Immature natural killer cell (primary cell): ENCODE measurements around the gene NEURL1B. TPM values are rescaled to one million over a fixed set of nuclear protein-coding genes. Genes with fewer than 3 reads are reported as not detected.

Experiments used
- DNase-seq, 3 donors: peaks; one replicate each; pipeline ENCODE4 v3.0.0; 2022; ENCODE audit warnings: mixed read lengths in 1 of 3
- H3K27ac Mint-ChIP-seq, 6 donors: one replicate each; pipeline ENCODE4 v1.8.0; 2020; ENCODE audit warnings: mixed read lengths in 6 of 6, mild to moderate bottlenecking in 5 of 6, inconsistent platforms in 4 of 6, moderate library complexity in 3 of 6
- H3K27me3 Mint-ChIP-seq, 3 donors: one replicate each; pipeline ENCODE4 v1.8.0; 2020 to 2021; ENCODE audit warnings: low read depth in 3 of 3, mild to moderate bottlenecking in 3 of 3, mixed read lengths in 3 of 3, moderate library complexity in 3 of 3, inconsistent platforms in 1 of 3
- H3K36me3 Mint-ChIP-seq, 3 donors: one replicate each; pipeline ENCODE4 v1.8.0; 2020; ENCODE audit warnings: mixed read lengths in 3 of 3, inconsistent platforms in 2 of 3, mild to moderate bottlenecking in 2 of 3
- H3K4me1 Mint-ChIP-seq, 2 donors: one replicate each; pipeline ENCODE4 v1.8.0; 2020; ENCODE audit warnings: inconsistent platforms in 2 of 2, mild to moderate bottlenecking in 2 of 2, mixed read lengths in 2 of 2, moderate library complexity in 1 of 2
- H3K4me3 Mint-ChIP-seq, 5 donors: one replicate each; pipeline ENCODE4 v1.8.0; 2020; ENCODE audit warnings: mild to moderate bottlenecking in 5 of 5, mixed read lengths in 5 of 5, inconsistent platforms in 3 of 5, moderate library complexity in 3 of 5
- H3K9me3 Mint-ChIP-seq, 6 donors: one replicate each; pipeline ENCODE4 v1.8.0; 2020; ENCODE audit warnings: mild to moderate bottlenecking in 6 of 6, mixed read lengths in 6 of 6, inconsistent platforms in 4 of 6, moderate library complexity in 3 of 6
- polyA plus RNA-seq, 3 donors: library from polyadenylated mRNA; unstranded; fragments of 300-500 nt; fragmentation: Illumina TruSeq; gene quantifications; one replicate each; pipeline ENCODE4 v1.2.3, GENCODE V29; 2021

The NEURL1B gene
- polyA plus RNA-seq, 3 donors from 2014 or later, result 0.09 TPM; not detected in 2

DNA sequence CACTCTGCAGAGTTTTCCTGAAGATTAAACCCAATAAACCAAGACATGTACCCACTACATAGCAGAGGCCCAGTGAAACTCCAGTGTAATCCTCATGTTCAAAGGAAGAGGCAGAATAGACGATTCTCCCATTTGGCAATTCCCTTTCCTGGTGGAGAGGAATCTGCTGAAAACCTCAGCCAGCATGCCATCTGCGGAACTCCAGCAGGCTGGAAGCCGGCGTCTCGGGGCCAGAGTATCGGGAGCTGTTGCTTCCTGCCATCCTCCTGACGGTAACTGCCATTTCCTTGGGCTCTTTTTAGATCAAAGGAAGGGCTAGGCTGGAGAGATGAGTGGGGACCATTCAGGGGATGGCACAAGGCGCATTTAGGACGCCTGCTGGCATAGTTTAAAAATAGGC is 20.5 kb downstream of the NEURL1B start:
- no peaks in the 10 kb centered on the region for H3K4me1 Mint-ChIP-seq
- peaks cover 0 to 2% (median 0%) of the 10 kb centered on the region in 3 donors for H3K36me3 Mint-ChIP-seq
- DNase-seq, result no peak
- no peak overlapping the region for H3K4me3 Mint-ChIP-seq
- no peak overlapping the region for H3K27ac Mint-ChIP-seq
- no peaks in the 10 kb centered on the region for H3K9me3 Mint-ChIP-seq
- no peaks in the 10 kb centered on the region for H3K27me3 Mint-ChIP-seq

DNA sequence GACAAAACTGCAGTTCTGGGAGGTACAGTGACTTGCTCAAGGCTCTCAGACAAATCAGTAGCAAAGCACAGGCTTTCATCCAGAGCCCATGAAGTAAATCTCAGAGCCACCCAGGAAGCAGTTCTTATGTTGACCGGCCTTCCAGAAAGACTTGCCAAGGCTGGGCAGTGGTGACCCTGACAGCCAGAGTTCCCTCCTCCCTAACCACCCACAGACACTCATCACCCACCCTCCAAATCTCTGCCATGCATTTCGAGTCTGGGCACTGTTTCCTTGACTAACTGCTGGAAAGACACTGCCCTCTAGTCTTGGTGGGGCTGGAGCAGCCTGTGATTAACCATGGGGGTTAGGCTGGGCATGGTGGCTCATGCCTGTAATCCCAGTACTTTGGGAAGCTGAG is 21.5 kb downstream of the NEURL1B start:
- no peaks in the 10 kb centered on the region for H3K9me3 Mint-ChIP-seq
- no peak overlapping the region for H3K27ac Mint-ChIP-seq
- no peak overlapping the region for H3K4me3 Mint-ChIP-seq
- H3K4me1 Mint-ChIP-seq, result no peaks in the 10 kb centered on the region
- H3K36me3 Mint-ChIP-seq, result no peaks in the 10 kb centered on the region
- no peaks in the 10 kb centered on the region for H3K27me3 Mint-ChIP-seq
- DNase-seq, result no peak

DNA sequence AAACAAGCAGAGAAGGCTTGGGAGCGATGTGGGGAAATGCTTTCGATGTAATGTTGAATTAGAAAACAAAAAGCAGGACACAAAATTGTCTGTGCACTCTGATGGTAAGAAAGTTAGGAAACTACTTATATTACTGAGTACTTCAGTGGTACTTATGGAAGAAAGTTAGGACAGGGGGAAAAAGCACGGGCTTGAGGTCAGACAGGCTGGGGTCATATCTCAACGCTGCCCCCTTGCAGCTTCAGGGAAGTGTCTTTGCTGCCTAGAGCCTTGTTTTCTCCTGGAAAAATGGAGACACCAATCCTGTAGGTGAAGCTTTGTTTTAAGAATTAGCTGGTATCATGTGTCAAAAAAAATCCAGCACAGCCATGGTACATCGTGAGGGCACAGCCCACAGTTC is 23.0 kb downstream of the NEURL1B start:
- DNase-seq, result no peak
- H3K4me3 Mint-ChIP-seq, result no peak overlapping the region
- no peaks in the 10 kb centered on the region for H3K36me3 Mint-ChIP-seq
- no peak overlapping the region for H3K27ac Mint-ChIP-seq
- H3K9me3 Mint-ChIP-seq, result no peaks in the 10 kb centered on the region
- no peaks in the 10 kb centered on the region for H3K27me3 Mint-ChIP-seq
- no peaks in the 10 kb centered on the region for H3K4me1 Mint-ChIP-seq

DNA sequence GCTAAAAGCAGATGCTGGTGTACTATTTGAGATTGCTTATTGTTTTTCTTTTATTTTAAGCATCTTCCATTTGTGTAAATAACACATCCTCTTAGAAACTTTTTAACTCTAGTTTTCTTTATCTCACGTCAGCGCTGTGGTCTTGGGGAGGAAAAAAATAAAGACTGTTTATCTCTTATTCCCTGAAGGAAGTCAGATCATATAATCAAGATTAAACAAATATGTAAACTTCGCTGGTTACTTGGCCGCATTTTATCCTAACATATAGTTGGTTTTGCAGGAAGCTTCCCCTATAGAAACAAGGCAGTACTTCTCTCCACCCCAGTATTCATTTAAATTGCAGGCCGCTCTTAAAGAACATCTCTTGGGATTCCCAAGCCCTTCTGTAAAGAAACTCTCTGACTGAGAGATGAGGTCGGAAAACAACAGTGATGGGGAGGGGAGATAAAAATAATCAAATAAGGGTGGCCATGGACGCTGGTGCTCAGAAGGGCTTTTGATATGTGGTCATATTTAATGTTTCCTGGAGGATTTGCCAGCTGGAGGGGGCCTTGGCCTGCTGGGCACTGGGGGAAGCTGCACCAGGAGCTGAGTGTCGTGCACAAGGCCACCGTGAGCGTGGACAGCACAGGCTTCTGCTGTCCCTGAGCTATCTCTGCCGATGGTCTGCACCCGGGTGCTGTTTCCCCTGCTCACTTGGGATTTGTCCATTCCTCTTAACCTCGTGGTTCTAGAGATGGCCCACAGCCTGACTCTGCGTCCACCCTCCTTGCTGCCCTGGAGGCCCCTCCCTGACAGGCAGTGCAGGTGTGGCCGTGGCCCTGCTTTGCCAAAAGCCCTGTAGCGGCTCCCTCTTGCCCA is 23.8 kb downstream of the NEURL1B start:
- Mint-ChIP-seq H3K27me3 (no peaks in the 10 kb centered on the region), H3K4me3 (no peak overlapping the region), H3K36me3 (no peaks in the 10 kb centered on the region), H3K27ac (no peak overlapping the region), H3K4me1 (no peaks in the 10 kb centered on the region), H3K9me3 (no peaks in the 10 kb centered on the region)
- DNase-seq, result no peak

DNA sequence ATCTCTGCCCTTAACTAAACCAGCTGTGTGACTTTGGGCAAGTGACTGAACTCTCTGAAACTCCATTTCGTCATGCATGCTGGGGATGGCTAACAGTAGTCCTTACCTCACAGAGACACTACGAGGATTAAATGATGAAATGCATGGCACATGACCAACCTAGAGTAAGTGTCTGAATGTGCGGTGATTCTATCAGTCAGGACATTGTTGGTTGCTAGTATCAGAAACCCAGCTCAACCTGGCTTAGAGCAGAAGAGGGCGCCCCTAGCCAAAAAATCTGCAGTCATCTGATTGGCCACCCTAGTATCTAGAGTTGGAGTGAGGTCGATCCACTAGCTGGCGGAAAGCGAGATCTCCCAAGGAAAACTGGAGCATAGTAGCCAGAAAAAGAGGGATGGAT is 25.2 kb downstream of the NEURL1B start:
- no peak overlapping the region for H3K4me3 Mint-ChIP-seq
- DNase-seq, result no peak
- H3K4me1 Mint-ChIP-seq, result no peaks in the 10 kb centered on the region
- peaks cover 0 to 3% (median 0%) of the 10 kb centered on the region in 3 donors for H3K36me3 Mint-ChIP-seq
- H3K27ac Mint-ChIP-seq, result no peak overlapping the region
- H3K27me3 Mint-ChIP-seq, result peaks cover 0 to 2% (median 0%) of the 10 kb centered on the region in 3 donors
- no peaks in the 10 kb centered on the region for H3K9me3 Mint-ChIP-seq

DNA sequence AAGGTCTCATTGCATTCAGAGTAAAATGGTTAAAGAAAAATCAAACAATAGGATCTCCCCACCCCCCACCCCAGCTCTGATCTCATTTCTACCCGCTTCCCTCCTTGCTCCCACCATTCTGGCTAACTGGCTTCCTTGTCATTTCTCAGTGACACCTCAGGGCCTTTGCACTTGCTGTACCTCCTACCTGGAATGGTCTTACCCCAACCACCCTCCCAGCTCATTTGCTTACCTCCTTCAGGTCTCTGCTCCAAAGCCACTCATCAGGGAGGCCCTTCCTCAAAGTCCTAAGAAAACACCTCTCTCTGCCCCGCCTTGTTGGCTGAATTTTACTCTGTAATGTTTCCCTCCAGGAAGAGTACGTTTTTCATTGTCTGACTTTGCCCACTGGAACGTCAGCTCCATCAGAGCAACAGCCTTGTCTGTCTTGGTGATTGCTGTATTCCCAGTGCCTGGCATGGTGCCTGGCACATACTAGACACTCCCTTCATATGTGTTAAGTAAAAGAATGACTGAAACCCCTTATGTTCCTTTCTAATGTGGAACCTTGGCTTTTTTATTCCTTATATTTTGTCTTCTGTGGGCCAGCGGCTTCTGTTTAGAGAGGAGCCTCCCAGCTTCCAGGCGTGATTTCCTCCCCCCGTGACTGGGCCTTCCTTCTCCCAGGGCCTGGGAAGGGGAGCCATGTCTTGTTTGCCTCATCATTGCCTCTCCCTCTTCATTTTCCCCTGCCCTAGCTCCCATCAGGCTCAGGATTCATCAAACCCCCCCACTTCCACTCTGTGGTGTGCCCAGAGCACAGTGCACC is 26.9 kb downstream of the NEURL1B start:
- Mint-ChIP-seq H3K27me3 (peaks cover 0 to 2% (median 0%) of the 10 kb centered on the region in 3 donors), H3K9me3 (no peaks in the 10 kb centered on the region), H3K4me1 (no peaks in the 10 kb centered on the region), H3K27ac (no peak overlapping the region), H3K36me3 (peaks cover 0 to 3% (median 0%) of the 10 kb centered on the region in 3 donors), H3K4me3 (no peak overlapping the region)
- no peak for DNase-seq

DNA sequence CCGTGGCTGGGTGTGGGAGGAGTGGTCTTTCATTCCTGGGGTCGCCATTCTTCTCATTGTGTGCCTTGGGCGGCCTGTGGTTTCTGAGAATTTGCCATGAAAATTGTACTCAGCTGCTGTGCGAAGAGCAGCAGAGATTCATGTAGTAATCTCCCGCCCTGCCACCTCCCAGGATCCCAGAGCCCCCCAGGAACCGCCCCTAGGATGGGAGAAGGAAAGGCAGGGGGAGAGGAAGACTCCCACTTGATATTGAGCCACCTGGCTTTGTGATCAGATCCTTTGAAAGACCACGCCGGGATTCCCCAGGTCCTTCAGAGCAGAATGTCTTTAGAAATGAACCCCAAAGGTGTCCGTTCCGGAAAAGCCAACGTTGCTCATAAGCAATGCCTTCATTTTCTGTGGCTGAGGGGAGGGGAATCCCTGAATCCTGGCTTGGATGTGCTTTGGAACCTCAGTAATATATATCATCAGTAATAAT is 27.6 kb downstream of the NEURL1B start:
- Mint-ChIP-seq H3K27me3 (peaks cover 0 to 2% (median 0%) of the 10 kb centered on the region in 3 donors), H3K4me3 (no peak overlapping the region), H3K36me3 (peaks cover 0 to 3% (median 0%) of the 10 kb centered on the region in 3 donors), H3K9me3 (no peaks in the 10 kb centered on the region), H3K27ac (no peak overlapping the region), H3K4me1 (no peaks in the 10 kb centered on the region)
- no peak for DNase-seq

DNA sequence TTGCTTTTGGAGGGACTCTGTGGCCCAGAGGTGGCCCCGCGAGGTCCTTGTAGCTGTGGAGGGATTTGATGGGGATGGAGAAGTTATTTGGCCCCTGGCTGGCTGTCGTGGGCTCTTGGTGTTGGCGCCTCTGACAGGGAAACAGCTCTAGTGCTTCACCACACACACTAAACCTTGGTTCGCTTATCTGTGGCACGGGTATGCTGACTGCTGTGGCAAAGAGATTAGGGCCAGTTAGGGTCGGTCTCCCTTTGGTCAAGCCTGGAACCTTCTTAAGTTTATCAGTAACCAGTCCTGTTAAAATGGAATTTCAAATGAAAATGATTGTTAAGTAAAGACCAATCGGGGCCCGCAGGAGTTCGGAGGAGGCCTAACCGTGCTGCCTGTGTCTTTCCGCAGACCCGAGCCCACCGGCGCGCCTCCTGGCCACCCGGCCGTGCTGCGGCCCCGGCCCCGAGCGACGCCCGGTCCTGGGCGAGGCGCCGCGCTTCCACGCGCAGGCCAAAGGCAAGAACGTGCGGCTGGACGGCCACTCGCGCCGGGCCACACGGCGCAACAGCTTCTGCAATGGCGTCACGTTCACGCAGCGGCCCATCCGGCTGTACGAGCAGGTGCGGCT is 28.4 kb downstream of the NEURL1B start:
- H3K27me3 Mint-ChIP-seq, result peaks cover 0 to 2% (median 0%) of the 10 kb centered on the region in 3 donors
- no peak overlapping the region for H3K27ac Mint-ChIP-seq
- H3K9me3 Mint-ChIP-seq, result no peaks in the 10 kb centered on the region
- no peak for DNase-seq
- peaks cover 0 to 3% (median 0%) of the 10 kb centered on the region in 3 donors for H3K36me3 Mint-ChIP-seq
- no peaks in the 10 kb centered on the region for H3K4me1 Mint-ChIP-seq
- H3K4me3 Mint-ChIP-seq, result no peak overlapping the region

DNA sequence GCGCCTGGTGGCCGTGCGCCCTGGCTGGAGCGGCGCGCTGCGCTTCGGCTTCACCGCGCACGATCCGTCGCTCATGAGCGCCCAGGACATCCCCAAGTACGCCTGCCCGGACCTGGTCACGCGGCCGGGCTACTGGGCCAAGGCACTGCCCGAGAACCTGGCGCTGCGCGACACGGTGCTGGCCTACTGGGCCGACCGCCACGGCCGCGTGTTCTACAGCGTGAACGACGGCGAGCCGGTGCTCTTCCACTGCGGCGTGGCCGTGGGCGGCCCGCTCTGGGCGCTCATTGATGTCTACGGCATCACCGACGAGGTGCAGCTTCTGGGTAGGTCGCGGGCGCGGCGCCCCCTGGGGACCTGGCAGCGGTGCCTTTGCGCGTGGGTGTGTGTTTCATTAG is 28.9 kb downstream of the NEURL1B start:
- Mint-ChIP-seq H3K4me1 (no peaks in the 10 kb centered on the region), H3K27ac (no peak overlapping the region), H3K36me3 (peaks cover 0 to 3% (median 0%) of the 10 kb centered on the region in 3 donors), H3K27me3 (peaks cover 0 to 2% (median 0%) of the 10 kb centered on the region in 3 donors), H3K4me3 (no peak overlapping the region), H3K9me3 (peaks cover 0 to 1% (median 0%) of the 10 kb centered on the region in 6 donors)
- DNase-seq, result no peak

DNA sequence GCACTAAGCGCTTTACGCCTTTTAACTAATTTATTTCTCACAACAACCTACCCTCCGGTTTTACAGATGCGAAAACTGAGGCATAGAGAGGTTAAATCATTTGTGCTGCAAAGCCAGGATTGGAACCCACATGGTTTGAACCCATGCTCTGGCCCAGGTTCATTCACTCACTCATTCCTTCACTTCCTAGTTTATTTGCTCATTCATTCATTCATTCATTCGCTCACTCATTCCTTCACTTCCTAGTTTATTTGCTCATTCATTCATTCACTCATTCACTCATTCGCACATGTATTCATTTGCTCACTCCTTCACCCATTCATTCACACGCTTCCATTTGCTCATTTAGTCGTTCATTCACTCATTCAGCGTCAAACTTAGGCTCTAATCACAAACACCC is 29.4 kb downstream of the NEURL1B start:
- Mint-ChIP-seq H3K9me3 (peaks cover 0 to 1% (median 0%) of the 10 kb centered on the region in 6 donors), H3K4me1 (no peaks in the 10 kb centered on the region), H3K36me3 (peaks cover 0 to 3% (median 0%) of the 10 kb centered on the region in 3 donors), H3K27me3 (peaks cover 0 to 2% (median 0%) of the 10 kb centered on the region in 3 donors), H3K27ac (no peak overlapping the region), H3K4me3 (no peak overlapping the region)
- DNase-seq, result no peak

DNA sequence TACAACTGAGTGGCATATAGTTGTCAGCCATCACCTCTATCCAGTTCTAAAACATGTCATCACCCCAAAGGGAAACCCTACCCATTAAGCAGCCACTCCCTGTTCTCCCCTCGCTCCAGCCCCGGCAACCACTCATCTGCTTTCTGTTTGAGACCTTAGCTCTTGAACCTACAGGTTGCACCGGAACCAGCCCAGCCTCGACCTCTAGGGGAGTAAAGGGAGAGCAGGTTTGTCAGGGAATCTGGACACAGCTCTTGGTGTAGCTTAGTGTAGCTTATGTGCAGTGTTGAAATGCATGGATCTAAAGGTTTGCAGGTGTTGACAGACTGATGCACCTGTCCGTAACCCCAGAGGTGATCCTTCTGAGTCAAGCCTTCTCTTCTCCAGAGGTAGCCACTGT is 30.0 kb downstream of the NEURL1B start:
- peaks cover 0 to 1% (median 0%) of the 10 kb centered on the region in 6 donors for H3K9me3 Mint-ChIP-seq
- H3K27ac Mint-ChIP-seq, result no peak overlapping the region
- peaks cover 0 to 3% (median 0%) of the 10 kb centered on the region in 3 donors for H3K36me3 Mint-ChIP-seq
- no peaks in the 10 kb centered on the region for H3K4me1 Mint-ChIP-seq
- H3K4me3 Mint-ChIP-seq, result no peak overlapping the region
- peaks cover 0 to 2% (median 0%) of the 10 kb centered on the region in 3 donors for H3K27me3 Mint-ChIP-seq
- DNase-seq, result no peak

DNA sequence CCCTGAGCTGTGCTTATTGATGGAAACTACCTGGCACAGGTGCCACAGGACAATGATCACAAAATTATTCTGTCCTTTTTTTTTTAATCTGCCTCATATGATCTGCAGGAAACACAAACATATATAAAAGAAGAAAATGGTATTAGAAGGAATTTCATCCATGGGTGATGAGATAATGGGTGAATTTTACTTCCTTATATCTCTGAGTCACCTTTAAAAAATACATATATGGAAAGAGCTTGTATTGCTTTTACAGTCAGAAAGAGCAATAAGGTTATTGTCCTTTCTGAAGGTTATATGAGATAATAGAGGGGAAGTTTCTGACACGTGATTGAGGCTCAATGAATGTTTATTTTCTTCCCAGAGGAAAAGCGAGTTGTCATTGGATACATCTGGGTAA is 31.6 kb downstream of the NEURL1B start:
- Mint-ChIP-seq H3K36me3 (peaks cover 0 to 3% (median 0%) of the 10 kb centered on the region in 3 donors), H3K27me3 (peaks cover 0 to 2% (median 0%) of the 10 kb centered on the region in 3 donors), H3K4me3 (no peak overlapping the region), H3K4me1 (no peaks in the 10 kb centered on the region), H3K27ac (no peak overlapping the region), H3K9me3 (peaks cover 0 to 1% (median 0%) of the 10 kb centered on the region in 6 donors)
- no peak for DNase-seq

DNA sequence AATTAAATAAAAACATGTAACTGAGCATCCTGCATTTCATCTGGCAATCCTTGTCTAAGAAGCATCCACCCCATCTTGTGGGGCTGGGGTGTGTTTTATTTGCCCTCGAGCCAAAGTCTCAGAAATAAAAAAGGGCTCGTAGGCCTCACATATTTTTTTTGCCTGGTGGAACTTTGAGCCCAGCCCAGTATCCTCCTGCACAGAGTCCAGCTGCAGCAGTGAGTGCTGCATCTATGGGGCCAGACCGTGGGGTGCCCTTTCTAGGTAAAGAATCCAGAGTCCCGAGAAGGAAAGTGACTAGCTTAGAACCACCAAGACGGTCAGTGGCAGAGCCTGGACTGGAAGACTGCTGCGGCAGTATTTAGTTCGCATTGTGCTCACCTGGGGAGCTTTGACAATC is 33.1 kb downstream of the NEURL1B start:
- Mint-ChIP-seq H3K36me3 (peaks cover 0 to 3% (median 0%) of the 10 kb centered on the region in 3 donors), H3K9me3 (peaks cover 0 to 1% (median 0%) of the 10 kb centered on the region in 6 donors), H3K27ac (no peak overlapping the region), H3K27me3 (peaks cover 0 to 2% (median 0%) of the 10 kb centered on the region in 3 donors), H3K4me3 (no peak overlapping the region), H3K4me1 (no peaks in the 10 kb centered on the region)
- DNase-seq, result no peak
